ENCODE measurements around the gene LRPPRC.

Gene LRPPRC

DNA sequence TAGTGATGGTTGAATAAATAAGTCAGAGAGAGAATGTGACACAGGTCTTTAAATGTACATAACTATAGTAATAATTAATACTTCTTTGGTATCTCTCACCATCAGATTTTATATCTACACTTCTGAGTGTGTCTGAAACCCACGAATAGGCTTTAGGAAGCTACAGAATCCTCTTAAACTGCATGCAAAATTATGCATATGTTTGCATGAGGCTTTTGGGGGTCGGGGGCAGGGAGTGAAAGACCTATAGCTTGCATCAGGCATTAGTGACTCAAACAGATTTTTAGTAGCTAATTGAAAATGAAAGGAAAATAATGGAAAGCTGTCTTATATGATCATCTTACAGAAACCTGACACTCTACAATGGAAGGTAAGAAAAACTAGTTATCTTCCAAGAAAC, 14.9 kb downstream of the LRPPRC start:
- Histone ChIP-seq H3K27me3 (ENCODE audit: insufficient read depth, low read depth) (no peaks in the 10 kb centered on the region), H2AFZ (ENCODE audit: low read depth) (no peak overlapping the region), H3K27ac (no peak overlapping the region), H3K79me2 (ENCODE audit: insufficient read depth, low read depth) (peaks cover 53% of the 10 kb centered on the region), H3K4me3 (IDR thresholded peaks at IDR 0.05; ENCODE audit: insufficient read depth, low read depth, low read length) (no peak overlapping the region), H3K4me1 (ENCODE audit: low read depth, poor library complexity, severe bottlenecking) (peaks cover 31% of the 10 kb centered on the region), H4K20me1 (ENCODE audit: insufficient read depth) (peaks cover 4% of the 10 kb centered on the region), H3K9ac (no peak overlapping the region), H3K36me3 (ENCODE audit: insufficient read depth) (peaks cover 20% of the 10 kb centered on the region; the same call in 1 of the 2 replicates), H3K4me2 (no peak overlapping the region)
- TF ChIP-seq, protein P1, sequence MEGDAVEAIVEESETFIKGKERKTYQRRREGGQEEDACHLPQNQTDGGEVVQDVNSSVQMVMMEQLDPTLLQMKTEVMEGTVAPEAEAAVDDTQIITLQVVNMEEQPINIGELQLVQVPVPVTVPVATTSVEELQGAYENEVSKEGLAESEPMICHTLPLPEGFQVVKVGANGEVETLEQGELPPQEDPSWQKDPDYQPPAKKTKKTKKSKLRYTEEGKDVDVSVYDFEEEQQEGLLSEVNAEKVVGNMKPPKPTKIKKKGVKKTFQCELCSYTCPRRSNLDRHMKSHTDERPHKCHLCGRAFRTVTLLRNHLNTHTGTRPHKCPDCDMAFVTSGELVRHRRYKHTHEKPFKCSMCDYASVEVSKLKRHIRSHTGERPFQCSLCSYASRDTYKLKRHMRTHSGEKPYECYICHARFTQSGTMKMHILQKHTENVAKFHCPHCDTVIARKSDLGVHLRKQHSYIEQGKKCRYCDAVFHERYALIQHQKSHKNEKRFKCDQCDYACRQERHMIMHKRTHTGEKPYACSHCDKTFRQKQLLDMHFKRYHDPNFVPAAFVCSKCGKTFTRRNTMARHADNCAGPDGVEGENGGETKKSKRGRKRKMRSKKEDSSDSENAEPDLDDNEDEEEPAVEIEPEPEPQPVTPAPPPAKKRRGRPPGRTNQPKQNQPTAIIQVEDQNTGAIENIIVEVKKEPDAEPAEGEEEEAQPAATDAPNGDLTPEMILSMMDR (conservative IDR thresholded peaks at IDR 0.05; ENCODE audit: low read depth, low read length) = no peak

DNA sequence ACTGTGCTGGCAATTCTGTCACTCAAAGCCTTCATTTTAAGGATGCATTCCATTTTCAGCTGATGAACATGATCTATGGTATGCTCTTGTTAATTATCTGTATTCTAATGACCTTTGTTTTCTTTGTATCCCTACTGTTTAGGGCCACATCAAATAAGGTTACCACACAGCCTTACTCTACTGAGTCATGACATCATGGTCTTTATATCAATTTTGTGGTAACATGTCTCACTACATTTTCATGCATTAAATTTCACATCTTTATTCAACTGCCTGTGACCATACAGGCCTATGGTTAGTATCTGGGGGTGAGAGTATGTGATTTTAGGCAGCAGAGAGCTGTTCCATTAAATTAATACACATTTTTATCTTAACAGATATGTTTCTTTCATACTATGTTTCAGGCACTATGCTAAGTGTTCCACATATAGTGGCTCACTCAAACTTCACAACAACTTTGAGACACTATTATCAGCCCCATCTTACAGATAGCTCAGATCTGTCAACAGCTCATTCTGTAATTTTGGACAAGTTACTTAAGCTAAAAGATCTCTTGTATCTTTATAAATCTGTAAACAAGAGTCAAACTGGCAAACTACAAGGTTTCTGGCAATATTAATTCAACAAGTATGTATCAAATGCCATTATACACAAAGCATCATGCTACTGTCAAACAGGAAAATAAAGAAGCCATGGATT, 18.0 kb downstream of the LRPPRC start:
- Histone ChIP-seq H3K4me3 (IDR thresholded peaks at IDR 0.05; ENCODE audit: insufficient read depth, low read depth, low read length) (no peak overlapping the region), H4K20me1 (ENCODE audit: insufficient read depth) (no peaks in the 10 kb centered on the region; the same call in none of the 2 replicates), H3K27me3 (ENCODE audit: insufficient read depth, low read depth) (no peaks in the 10 kb centered on the region), H3K36me3 (ENCODE audit: insufficient read depth) (peaks cover 45% of the 10 kb centered on the region; the same call in 1 of the 2 replicates), H3K9ac (no peak overlapping the region), H2AFZ (ENCODE audit: low read depth) (no peak overlapping the region), H3K4me1 (ENCODE audit: low read depth, poor library complexity, severe bottlenecking) (peaks cover 14% of the 10 kb centered on the region), H3K4me2 (no peak overlapping the region), H3K79me2 (ENCODE audit: insufficient read depth, low read depth) (peaks cover 23% of the 10 kb centered on the region; the same call in 1 of the 2 replicates), H3K27ac (no peak overlapping the region)
- TF ChIP-seq, protein P1 (conservative IDR thresholded peaks at IDR 0.05; ENCODE audit: low read depth, low read length) = no peak

DNA sequence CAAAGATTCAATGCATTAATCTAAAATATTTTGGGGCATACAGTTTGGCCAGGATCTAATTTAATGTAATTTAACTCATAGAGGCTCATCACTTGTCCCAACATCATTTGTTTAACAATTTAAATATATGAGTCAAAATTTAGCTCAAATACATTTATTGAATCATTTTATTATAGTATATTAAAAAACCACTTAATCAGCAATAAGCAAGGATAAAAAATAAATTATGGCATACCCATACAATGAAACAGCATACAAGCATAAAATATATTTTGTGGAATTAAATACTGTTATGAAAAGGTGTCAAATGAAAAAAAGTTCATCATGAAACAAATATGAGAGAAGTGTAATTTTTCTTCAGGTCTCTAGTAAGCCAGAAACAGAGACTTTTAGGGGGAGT, 34.9 kb downstream of the LRPPRC start:
- no peaks in the 10 kb centered on the region for H4K20me1 ChIP-seq (ENCODE audit: insufficient read depth)
- H3K4me1 ChIP-seq (ENCODE audit: low read depth, poor library complexity, severe bottlenecking) = peaks cover 5% of the 10 kb centered on the region
- no peak overlapping the region for H3K4me3 ChIP-seq (IDR thresholded peaks at IDR 0.05; ENCODE audit: insufficient read depth, low read depth, low read length)
- H3K36me3 ChIP-seq (ENCODE audit: insufficient read depth) = peaks cover 24% of the 10 kb centered on the region; the same call in 1 of the 2 replicates
- no peaks in the 10 kb centered on the region for H3K27me3 ChIP-seq (ENCODE audit: insufficient read depth, low read depth)
- no peak overlapping the region for H3K9ac ChIP-seq
- H3K79me2 ChIP-seq (ENCODE audit: insufficient read depth, low read depth) = peaks cover 9% of the 10 kb centered on the region; the same call in 1 of the 2 replicates
- no peak overlapping the region for H2AFZ ChIP-seq (ENCODE audit: low read depth)
- no peak overlapping the region for H3K27ac ChIP-seq
- no peak overlapping the region for H3K4me2 ChIP-seq
- TF ChIP-seq, protein P1 (conservative IDR thresholded peaks at IDR 0.05; ENCODE audit: low read depth, low read length) = no peak

DNA sequence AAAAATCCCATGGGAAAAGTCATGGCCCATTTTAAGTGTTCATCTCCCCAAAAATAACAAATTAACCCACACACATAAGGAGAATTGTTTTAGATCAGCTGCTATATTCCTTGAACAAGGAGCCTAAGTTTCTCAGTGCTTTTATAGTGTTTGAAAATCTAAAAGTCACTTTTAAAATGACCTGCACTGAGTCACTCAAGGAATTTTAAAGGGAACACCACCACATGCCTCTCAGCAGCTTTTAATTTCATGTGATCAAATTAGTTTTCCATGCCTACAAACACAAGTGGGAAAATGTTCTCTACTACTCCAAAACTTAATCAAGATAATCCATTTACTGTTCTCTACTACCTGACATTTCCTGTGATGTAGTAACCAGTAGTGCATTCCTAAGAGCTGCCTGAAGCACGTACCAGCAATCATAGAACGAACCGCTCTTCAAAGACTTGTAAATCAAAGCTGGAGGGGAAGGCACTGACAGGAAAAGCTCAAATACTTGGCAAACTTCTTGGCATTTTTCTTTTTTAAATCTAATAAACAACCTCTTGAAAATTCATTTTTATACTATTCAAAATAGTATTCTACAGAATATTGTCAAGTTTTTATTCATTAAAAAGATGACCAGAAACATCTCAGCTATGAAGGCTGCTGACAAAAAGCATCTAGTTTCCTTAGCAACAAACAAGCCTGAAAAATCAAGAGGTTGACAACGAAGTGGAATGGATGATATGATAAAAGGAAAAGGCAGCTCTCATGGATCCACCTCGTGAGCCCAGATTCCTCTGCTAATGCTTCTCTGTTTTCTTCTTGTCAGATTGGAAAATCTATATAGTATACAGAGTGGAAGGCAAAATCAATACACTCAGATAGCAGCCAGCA, 37.2 kb downstream of the LRPPRC start:
- Histone ChIP-seq H3K4me3 (IDR thresholded peaks at IDR 0.05; ENCODE audit: insufficient read depth, low read depth, low read length) (no peak overlapping the region), H3K9ac (no peak overlapping the region), H3K36me3 (ENCODE audit: insufficient read depth) (peaks cover 27% of the 10 kb centered on the region; the same call in 1 of the 2 replicates), H4K20me1 (ENCODE audit: insufficient read depth) (no peaks in the 10 kb centered on the region), H3K4me1 (ENCODE audit: low read depth, poor library complexity, severe bottlenecking) (peaks cover 3% of the 10 kb centered on the region), H2AFZ (ENCODE audit: low read depth) (no peak overlapping the region), H3K79me2 (ENCODE audit: insufficient read depth, low read depth) (no peaks in the 10 kb centered on the region), H3K27me3 (ENCODE audit: insufficient read depth, low read depth) (no peaks in the 10 kb centered on the region), H3K27ac (no peak overlapping the region), H3K4me2 (no peak overlapping the region)
- TF ChIP-seq, protein P1 (conservative IDR thresholded peaks at IDR 0.05; ENCODE audit: low read depth, low read length) = no peak

Measured in KMS-11 (cell line).